Pancreas (tissue), 10 donors: Measurements from ENCODE around the gene RSPH1. TPM values are rescaled to one million over a fixed set of nuclear protein-coding genes. Genes with fewer than 3 reads are reported as not detected.

Experiments used
- ATAC-seq, 4 donors: fragments of 200-7000 bp; cut with Tn5 transposase; one replicate each; pipeline versions ENCODE4 v1.8.0 to v1.9.1; 2020; ENCODE audit warnings: mild to moderate bottlenecking in 4 of 4, moderate library complexity in 4 of 4
- DNase-seq, 6 donors: peaks; one replicate each; pipeline ENCODE4 v3.0.0-alpha.2; 2020
- FAIRE-seq: peaks from 2 replicates; lab custom pipeline; 2012; peaks lifted over from hg19 to GRCh38; lab: Jason Lieb, UNC
- H3K27ac ChIP-seq, 4 donors: fragments of 200-600 bp; sonication (generic); 1 replicate in 3 of 4; 2 replicates in 1 of 4; pipeline versions ENCODE4 v1.5.0 to v1.8.0; 2020
- H3K27me3 ChIP-seq, 4 donors: fragments of 200-600 bp; one replicate each; pipeline ENCODE4 v1.8.0; 2021
- H3K36me3 ChIP-seq, 3 donors: fragments of 200-600 bp; sonication (generic) in 1 of 3; one replicate each; pipeline versions ENCODE4 v1.5.0 to v1.8.0; 2020 to 2021
- H3K4me1 ChIP-seq, 3 donors: fragments of 200-600 bp; one replicate each; pipeline ENCODE4 v1.8.0; 2021
- H3K4me3 ChIP-seq, 4 donors: fragments of 200-600 bp; sonication (generic) in 2 of 4; one replicate each; pipeline versions ENCODE4 v1.5.0 to v1.8.0; 2020 to 2021
- H3K9me3 ChIP-seq, 4 donors: fragments of 200-600 bp; one replicate each; pipeline ENCODE4 v1.8.0; 2021
- WGBS, 2 donors: extraction: QIAGEN DNeasy Blood & Tissue Kit; methylation state at CpG; one replicate each; pipeline ENCODE4 v1.1.7; 2013; 5-methylcytosine and 5-hydroxymethylcytosine counted together
- intact Hi-C, 3 donors: fragments of 100-400 bp; cut with DNase I; formaldehyde crosslinking; loops; one replicate each; pipeline versions ENCODE4 v1.11.1 to v1.14.2; 2022
- polyA plus RNA-seq, 2 donors: library from polyadenylated mRNA; stranded (reverse); fragments of 200-250 nt; gene quantifications; one replicate each; pipeline ENCODE4 v1.2.3, GENCODE V29; 2013
- total RNA-seq, 6 donors: library from RNA; stranded (reverse); fragmentation: NEBNext Ultra II Directional in 4 of 6; extraction: Animal tissue kit (Norgen Biotek cat#: 25700) in 4 of 6; gene quantifications; one replicate each; pipeline versions ENCODE4 v1.2.1 to v1.2.4, GENCODE V29; 2021 to 2023
- TF ChIP-seq, protein P1 (sequence below), 4 donors: fragments of 200-600 bp; sonication (generic) in 3 of 4; IDR thresholded peaks; one replicate each; pipeline versions ENCODE4 v1.5.0 to v1.8.0; 2021; ENCODE audit warnings: antibody characterized with exemption in 4 of 4
- donor health status: healthy with polysubstance abuse.
- donor health status: DM: no; HTN: no; CAD: no; lungs with moderate emphysema.
- donor health status: DM: no; HTN: no; CAD: no.
- donor health status: control.
- donor health status: control.
- donor health status: Bipolar disorder and iron deficiency.
- donor health status: DM: yes; HTN: yes; CAD: no.
- donor health status: DM: no; HTN: no; CAD: no.
- donor health status: DM: no; HTN: no; CAD: no.
- donor health status: DM: yes; HTN: yes; CAD: no.

The RSPH1 gene
- total and polyA plus RNA-seq, 8 donors = 0.94 to 5.0 (median 2.1) TPM

- H3K4me1 ChIP-seq = no peaks in the 10 kb centered on the region
- 89 to 96% methylated on average over 4 of the region's 4 CpGs for WGBS, 2 donors
Measured at GRCh38 chr21:42507418-42507817, 11.4 kb upstream of the RSPH1 start.

DNA sequence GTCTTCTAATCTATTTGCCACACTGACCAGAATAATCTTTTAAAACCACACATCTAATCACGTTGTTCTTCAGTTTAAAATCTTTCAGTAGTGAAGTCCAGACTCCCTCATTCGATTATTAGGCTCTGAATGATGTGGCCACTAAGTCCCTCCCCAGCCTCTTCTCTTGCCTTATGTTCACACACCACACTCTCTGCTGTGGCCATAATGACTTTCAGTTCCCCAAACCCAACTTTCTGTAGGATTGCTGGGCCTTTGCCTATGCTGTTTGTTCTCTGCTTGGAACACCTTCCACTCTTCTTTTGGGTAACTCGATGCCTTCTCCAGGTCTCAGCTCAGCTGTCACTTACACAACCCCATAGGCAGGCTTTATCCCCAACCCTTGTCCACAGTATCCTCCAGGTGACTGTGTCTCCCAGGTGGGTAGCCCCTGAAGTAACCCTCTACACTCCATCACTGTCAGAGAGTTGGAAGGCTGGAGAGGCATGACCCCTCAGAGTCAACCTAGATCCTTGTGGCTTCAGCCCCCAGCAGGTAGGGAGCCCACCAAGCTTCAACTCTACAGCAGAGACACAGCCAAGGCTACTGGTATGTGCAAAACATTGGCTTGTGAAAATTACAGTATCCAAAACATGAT is 9.2 kb upstream of the RSPH1 start:
- Histone ChIP-seq H3K36me3 (no peaks in the 10 kb centered on the region), H3K9me3 (no peaks in the 10 kb centered on the region), H3K27me3 (no peaks in the 10 kb centered on the region), H3K4me1 (no peaks in the 10 kb centered on the region), H3K4me3 (no peak overlapping the region), H3K27ac (no peak overlapping the region)
- FAIRE-seq (no peak), ATAC-seq (peak in 1 of 4 donors; percentile 35), DNase-seq (no peak)
- intact Hi-C loops = no loop called here
- TF ChIP-seq, protein P1, sequence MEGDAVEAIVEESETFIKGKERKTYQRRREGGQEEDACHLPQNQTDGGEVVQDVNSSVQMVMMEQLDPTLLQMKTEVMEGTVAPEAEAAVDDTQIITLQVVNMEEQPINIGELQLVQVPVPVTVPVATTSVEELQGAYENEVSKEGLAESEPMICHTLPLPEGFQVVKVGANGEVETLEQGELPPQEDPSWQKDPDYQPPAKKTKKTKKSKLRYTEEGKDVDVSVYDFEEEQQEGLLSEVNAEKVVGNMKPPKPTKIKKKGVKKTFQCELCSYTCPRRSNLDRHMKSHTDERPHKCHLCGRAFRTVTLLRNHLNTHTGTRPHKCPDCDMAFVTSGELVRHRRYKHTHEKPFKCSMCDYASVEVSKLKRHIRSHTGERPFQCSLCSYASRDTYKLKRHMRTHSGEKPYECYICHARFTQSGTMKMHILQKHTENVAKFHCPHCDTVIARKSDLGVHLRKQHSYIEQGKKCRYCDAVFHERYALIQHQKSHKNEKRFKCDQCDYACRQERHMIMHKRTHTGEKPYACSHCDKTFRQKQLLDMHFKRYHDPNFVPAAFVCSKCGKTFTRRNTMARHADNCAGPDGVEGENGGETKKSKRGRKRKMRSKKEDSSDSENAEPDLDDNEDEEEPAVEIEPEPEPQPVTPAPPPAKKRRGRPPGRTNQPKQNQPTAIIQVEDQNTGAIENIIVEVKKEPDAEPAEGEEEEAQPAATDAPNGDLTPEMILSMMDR (IDR thresholded peaks at IDR 0.05) = no peak
- 50 to 72% methylated on average over 3 of the region's 3 CpGs for WGBS, 2 donors

More at GRCh38 chr21:42507418-42507817, 11.4 kb upstream of the RSPH1 start:
- Histone ChIP-seq H3K9me3 (no peaks in the 10 kb centered on the region), H3K27ac (no peak overlapping the region), H3K27me3 (no peaks in the 10 kb centered on the region), H3K4me3 (no peak overlapping the region), H3K36me3 (no peaks in the 10 kb centered on the region)
- DNase-seq = no peak
- no peak for FAIRE-seq
- no peak for ATAC-seq
- intact Hi-C loops = no loop called here
- TF ChIP-seq, protein P1 (IDR thresholded peaks at IDR 0.05) = no peak

DNA sequence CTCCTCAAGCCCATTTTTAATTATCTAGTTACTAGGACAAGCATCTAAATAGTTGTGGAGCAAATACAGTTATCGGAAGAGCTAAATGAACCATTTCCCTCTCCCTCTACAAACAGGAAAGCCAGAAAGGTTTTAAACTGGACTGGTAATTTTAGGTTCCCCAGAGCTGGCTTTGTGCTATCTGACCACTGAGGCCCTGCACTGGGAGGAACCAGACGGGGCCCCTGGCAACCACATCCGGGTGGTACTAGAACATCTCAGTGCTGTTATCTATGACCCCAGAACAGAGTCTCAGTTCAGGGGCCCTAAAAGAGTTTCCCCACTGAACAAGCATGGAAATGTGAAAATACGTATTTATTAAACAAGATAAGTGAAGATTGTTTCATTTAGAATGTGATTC is 7.7 kb upstream of the RSPH1 start:
- Histone ChIP-seq H3K4me1 (no peaks in the 10 kb centered on the region), H3K4me3 (no peak overlapping the region), H3K36me3 (no peaks in the 10 kb centered on the region), H3K27me3 (no peaks in the 10 kb centered on the region), H3K27ac (no peak overlapping the region), H3K9me3 (no peaks in the 10 kb centered on the region)
- DNase-seq = no peak
- FAIRE-seq = no peak
- 77 to 86% methylated on average over 4 of the region's 4 CpGs for WGBS, 2 donors
- TF ChIP-seq, protein P1 (IDR thresholded peaks at IDR 0.05) = no peak
- ATAC-seq = no peak
- intact Hi-C loops = no loop called here

- peaks cover 0 to 4% (median 0%) of the 10 kb centered on the region in 3 donors for H3K4me1 ChIP-seq
- H3K9me3 ChIP-seq = no peaks in the 10 kb centered on the region
- H3K4me3 ChIP-seq = no peak overlapping the region
- TF ChIP-seq, protein P1 (IDR thresholded peaks at IDR 0.05) = no peak
- no peaks in the 10 kb centered on the region for H3K27me3 ChIP-seq
- FAIRE-seq (no peak), ATAC-seq (no peak), DNase-seq (no peak)
- intact Hi-C loops = no loop called here
- H3K36me3 ChIP-seq = no peaks in the 10 kb centered on the region
- WGBS, 2 donors = 46 to 48% methylated on average over 5 of the region's 5 CpGs
- no peak overlapping the region for H3K27ac ChIP-seq
Measured at GRCh38 chr21:42500736-42501135, 4.7 kb upstream of the RSPH1 start.

GRCh38 chr21:42500225-42500624 is 4.2 kb upstream of the RSPH1 start:
- FAIRE-seq (no peak), ATAC-seq (no peak), DNase-seq (no peak)
- H3K4me1 ChIP-seq = peaks cover 0 to 8% (median 0%) of the 10 kb centered on the region in 3 donors
- TF ChIP-seq, protein P1 (IDR thresholded peaks at IDR 0.05) = no peak
- no peaks in the 10 kb centered on the region for H3K27me3 ChIP-seq
- H3K9me3 ChIP-seq = no peaks in the 10 kb centered on the region
- H3K27ac ChIP-seq = no peak overlapping the region
- no peaks in the 10 kb centered on the region for H3K36me3 ChIP-seq
- 70 to 76% methylated on average over 4 of the region's 4 CpGs for WGBS, 2 donors
- intact Hi-C loops = no loop called here
- H3K4me3 ChIP-seq = no peak overlapping the region
